K562 (cell line): ENCODE data around the gene CDH5. TPM values are rescaled to one million over a fixed set of nuclear protein-coding genes. Genes with fewer than 3 reads are reported as not detected.

ENCODE experiments used
- ATAC-seq: fragments of 200-7000 bp; cut with Tn5 transposase; 3 replicates; pipeline ENCODE4 v1.9.1; 2020; ENCODE audit warnings: moderate library complexity
- BruUV-seq: library from RNA; stranded (reverse); fragments of 400-500 nt; replicated peaks from 2 replicates; lab custom pipeline; 2021; lab: Mats Ljungman, UMichigan
- CTCF ChIA-PET: fragments of 300-600 bp; formaldehyde crosslinking; extraction: SDS; loops from one replicate; lab custom pipeline; 2021; ENCODE audit warnings: low intra/inter-chr PET ratio; lab: Yijun Ruan, JAX
- POLR2A ChIA-PET: fragments of 300-600, 350-650 bp; sonication (Branson Sonifier 250); formaldehyde crosslinking; extraction: SDS; loops from one replicate; lab custom pipeline; 2021; ENCODE audit warnings: antibody characterized with exemption, inconsistent platforms; lab: Yijun Ruan, JAX
- DNase-seq, 4 experiments: peaks; one replicate each; pipeline versions ENCODE4 v3.0.0 to v3.0.0-alpha.2; 2011 to 2018; ENCODE audit warnings: low spot score in 3 of 4, mixed read lengths in 3 of 4; ENCODE audit errors: extremely low read depth in 1 of 4
- FAIRE-seq: peaks from 2 replicates; lab custom pipeline; 2011; peaks lifted over from hg19 to GRCh38; lab: Jason Lieb, UNC
- H2AFZ ChIP-seq: 2 replicates; pipeline ENCODE4 v1.6.0; 2011; ENCODE audit warnings: low read depth, low read length, control low read depth, inconsistent platforms
- H3K27ac ChIP-seq: fragments of 200-600 bp; 3 replicates; pipeline ENCODE4 v1.8.0; 2011; ENCODE audit warnings: low read depth, mild to moderate bottlenecking, control low read depth, inconsistent platforms, low read length, moderate library complexity, mixed read lengths; ENCODE audit errors: extremely low read depth
- H3K27me3 ChIP-seq, 2 experiments: fragments of 300-600 bp in 1 of 2; 2 replicates in 1 of 2; 3 replicates in 1 of 2; pipeline versions ENCODE4 v1.6.0 to v1.8.0; 2011; ENCODE audit warnings: inconsistent platforms in 2 of 2, low read length in 2 of 2, mild to moderate bottlenecking in 1 of 2, mixed read lengths in 1 of 2, moderate library complexity in 1 of 2; ENCODE audit not compliant: control insufficient read depth in 2 of 2, insufficient read depth in 2 of 2
- H3K36me3 ChIP-seq: fragments of 300-600 bp; 3 replicates; pipeline ENCODE4 v1.8.0; 2011; ENCODE audit warnings: mild to moderate bottlenecking, low read length, inconsistent platforms; ENCODE audit not compliant: control insufficient read depth, insufficient read depth
- H3K4me1 ChIP-seq, 2 experiments: fragments of 200-600 bp in 1 of 2; replicated peaks in 1 of 2; 2 replicates in 1 of 2; 3 replicates in 1 of 2; pipeline versions ENCODE4 v1.5.1 to v1.8.0; 2011; ENCODE audit warnings: inconsistent platforms in 2 of 2, low read length in 2 of 2, mild to moderate bottlenecking in 1 of 2, mixed read lengths in 1 of 2, moderate library complexity in 1 of 2; ENCODE audit not compliant: control insufficient read depth in 2 of 2, insufficient read depth in 2 of 2
- H3K4me2 ChIP-seq: 2 replicates; pipeline ENCODE4 v1.6.1; 2011; ENCODE audit warnings: low read length, control low read depth, inconsistent platforms, mixed read lengths; ENCODE audit not compliant: insufficient read depth
- H3K4me3 ChIP-seq: fragments of 200-600 bp; sonication (generic), shearing (Covaris generic); 2 replicates; pipeline ENCODE4 v1.5.1; 2016; ENCODE audit warnings: control low read depth, inconsistent platforms
- H3K79me2 ChIP-seq: fragments of 200-600 bp; 3 replicates; pipeline ENCODE4 v1.8.0; 2011; ENCODE audit warnings: low read length, inconsistent platforms; ENCODE audit not compliant: control insufficient read depth, insufficient read depth
- H3K9ac ChIP-seq, 2 experiments: 2 replicates each; pipeline versions ENCODE4 v1.6.0 to v1.6.1; 2011; ENCODE audit warnings: low read depth in 2 of 2, low read length in 2 of 2, control low read depth in 1 of 2, inconsistent platforms in 1 of 2, mild to moderate bottlenecking in 1 of 2, mixed read lengths in 1 of 2; ENCODE audit not compliant: insufficient read depth in 1 of 2
- H3K9me1 ChIP-seq: one replicate; pipeline ENCODE4 v1.6.0; 2011; ENCODE audit warnings: inconsistent platforms, mild to moderate bottlenecking, low read length, moderate library complexity; ENCODE audit not compliant: control insufficient read depth, insufficient read depth
- H3K9me3 ChIP-seq: replicated peaks from 2 replicates; pipeline ENCODE4 v1.5.1; 2011; ENCODE audit warnings: low read depth, low read length, inconsistent platforms; ENCODE audit not compliant: control insufficient read depth, insufficient read depth
- H4K20me1 ChIP-seq: replicated peaks from 2 replicates; pipeline ENCODE4 v1.6.1; 2011; ENCODE audit warnings: low read length, inconsistent platforms, mixed read lengths; ENCODE audit not compliant: control insufficient read depth, insufficient read depth
- PPARD ChIP-seq: fragments of 250-450 bp; sonication (Bioruptor Pico); IDR thresholded peaks from 2 replicates; pipeline ENCODE4 v1.8.0; 2022; ENCODE audit warnings: inconsistent platforms, mild to moderate bottlenecking, moderate library complexity
- in situ Hi-C: fragments of 300-500 bp; cut with MboI; formaldehyde crosslinking; loops from 4 replicates; pipeline ENCODE4 v1.15.0; 2018; ENCODE audit warnings: inconsistent platforms, mixed read lengths
- intact Hi-C: fragments of 100-400 bp; cut with micrococcal nuclease; formaldehyde crosslinking; loops from 2 replicates; pipeline ENCODE4 v1.14.2; 2022
- polyA plus RNA-seq, 8 experiments: library from polyadenylated mRNA; depleted of rRNA in 4 of 8; stranded (reverse) in 5 of 8; unstranded in 3 of 8; fragments of >200 nt; fragmentation: Nextera tagmentation in 2 of 8; fragmentation: Illumina TruSeq in 1 of 8; extraction: Ambion mirVana in 2 of 8; extraction: Trizol in 1 of 8; gene quantifications; 2 replicates each; pipeline versions ENCODE4 v1.2.1 to v1.2.3, GENCODE V29; 2011 to 2014; ENCODE audit warnings: inconsistent platforms in 1 of 8, missing spikeins in 1 of 8
- total RNA-seq, 7 experiments: library from RNA; depleted of rRNA in 6 of 7; stranded (reverse); fragments of >200 nt in 6 of 7; fragmentation: Illumina TruSeq in 2 of 7; extraction: Trizol in 2 of 7; gene quantifications; 2 replicates each; pipeline versions ENCODE4 v1.2.1 to v1.2.3, GENCODE V29; 2011 to 2021; ENCODE audit warnings: low replicate concordance in 1 of 7
- TF ChIP-seq, protein P1 (sequence below), 2 experiments: fragments of 450-650 bp; IDR thresholded peaks; 2 replicates each; pipeline ENCODE4 v1.6.1; 2018; ENCODE audit warnings: mild to moderate bottlenecking in 2 of 2, low read depth in 1 of 2; ENCODE audit not compliant: partially characterized antibody in 2 of 2

Gene CDH5
- total and polyA plus RNA-seq, 9 of the 15 experiments (the other 6 are each of a cell fraction or from before 2014, with no cell fraction given), result not detected

DNA sequence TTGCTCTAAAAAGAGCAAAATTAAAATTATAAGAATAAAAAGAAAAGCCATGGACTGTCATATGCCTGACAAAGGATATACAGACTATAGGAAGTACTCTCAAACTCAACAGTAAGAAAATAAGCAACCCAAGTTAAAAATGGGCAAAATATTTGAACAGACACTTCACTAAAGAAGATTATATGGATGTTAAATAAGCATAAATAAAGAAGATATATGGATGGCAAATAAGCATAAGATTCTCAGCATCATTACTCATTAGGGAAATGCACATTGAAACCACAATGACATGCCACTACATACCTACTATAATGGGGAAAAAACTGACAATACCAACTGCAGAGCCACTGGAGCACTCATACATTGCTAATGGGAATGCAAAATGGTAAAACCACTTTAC, 45.7 kb downstream of the CDH5 start:
- H3K4me3 ChIP-seq, result no peak overlapping the region
- in situ Hi-C loops (no loop called here), intact Hi-C loops (no loop called here)

More for the DNA sequence above, 45.7 kb downstream of the CDH5 start:
- Histone ChIP-seq H3K27ac (no peak overlapping the region), H3K9me3 (no peaks in the 10 kb centered on the region), H3K79me2 (no peaks in the 10 kb centered on the region), H3K9ac (no peak overlapping the region), H3K4me2 (no peak overlapping the region), H3K4me1 (no peaks in the 10 kb centered on the region; a peak in 1 of 5 replicates), H2AFZ (no peak overlapping the region), H4K20me1 (no peaks in the 10 kb centered on the region), H3K36me3 (no peaks in the 10 kb centered on the region), H3K27me3 (peaks cover 0 to 6% of the 10 kb centered on the region in 2 experiments; a peak in 1 of 5 replicates), H3K9me1 (no peaks in the 10 kb centered on the region)
- no peak for ATAC-seq
- no peak for DNase-seq
- no TSS peak for BruUV-seq
- CTCF ChIA-PET, result no interaction called here
- POLR2A ChIA-PET, result no interaction called here
- no peak for FAIRE-seq
- TF ChIP-seq, protein P1, sequence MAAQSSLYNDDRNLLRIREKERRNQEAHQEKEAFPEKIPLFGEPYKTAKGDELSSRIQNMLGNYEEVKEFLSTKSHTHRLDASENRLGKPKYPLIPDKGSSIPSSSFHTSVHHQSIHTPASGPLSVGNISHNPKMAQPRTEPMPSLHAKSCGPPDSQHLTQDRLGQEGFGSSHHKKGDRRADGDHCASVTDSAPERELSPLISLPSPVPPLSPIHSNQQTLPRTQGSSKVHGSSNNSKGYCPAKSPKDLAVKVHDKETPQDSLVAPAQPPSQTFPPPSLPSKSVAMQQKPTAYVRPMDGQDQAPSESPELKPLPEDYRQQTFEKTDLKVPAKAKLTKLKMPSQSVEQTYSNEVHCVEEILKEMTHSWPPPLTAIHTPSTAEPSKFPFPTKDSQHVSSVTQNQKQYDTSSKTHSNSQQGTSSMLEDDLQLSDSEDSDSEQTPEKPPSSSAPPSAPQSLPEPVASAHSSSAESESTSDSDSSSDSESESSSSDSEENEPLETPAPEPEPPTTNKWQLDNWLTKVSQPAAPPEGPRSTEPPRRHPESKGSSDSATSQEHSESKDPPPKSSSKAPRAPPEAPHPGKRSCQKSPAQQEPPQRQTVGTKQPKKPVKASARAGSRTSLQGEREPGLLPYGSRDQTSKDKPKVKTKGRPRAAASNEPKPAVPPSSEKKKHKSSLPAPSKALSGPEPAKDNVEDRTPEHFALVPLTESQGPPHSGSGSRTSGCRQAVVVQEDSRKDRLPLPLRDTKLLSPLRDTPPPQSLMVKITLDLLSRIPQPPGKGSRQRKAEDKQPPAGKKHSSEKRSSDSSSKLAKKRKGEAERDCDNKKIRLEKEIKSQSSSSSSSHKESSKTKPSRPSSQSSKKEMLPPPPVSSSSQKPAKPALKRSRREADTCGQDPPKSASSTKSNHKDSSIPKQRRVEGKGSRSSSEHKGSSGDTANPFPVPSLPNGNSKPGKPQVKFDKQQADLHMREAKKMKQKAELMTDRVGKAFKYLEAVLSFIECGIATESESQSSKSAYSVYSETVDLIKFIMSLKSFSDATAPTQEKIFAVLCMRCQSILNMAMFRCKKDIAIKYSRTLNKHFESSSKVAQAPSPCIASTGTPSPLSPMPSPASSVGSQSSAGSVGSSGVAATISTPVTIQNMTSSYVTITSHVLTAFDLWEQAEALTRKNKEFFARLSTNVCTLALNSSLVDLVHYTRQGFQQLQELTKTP (IDR thresholded peaks at IDR 0.05; ENCODE audit: low read depth in 1 of 2, partially characterized antibody in 2 of 2), result peak in 1 of 2 experiments; percentile 95
- no peak for TF ChIP-seq PPARD (CRISPR knock-in tag)
